Muscle layer of colon (tissue), 2 donors: Measurements from ENCODE around the gene SEL1L3.

Experiments used
- H3K27ac ChIP-seq: one replicate; pipeline ENCODE4 v1.7.0; 2013; ENCODE audit warnings: low read depth, mild to moderate bottlenecking, low read length, moderate library complexity
- H3K27me3 ChIP-seq, 2 donors: one replicate each; pipeline ENCODE4 v1.7.0; 2013; ENCODE audit warnings: low read length in 2 of 2, mild to moderate bottlenecking in 2 of 2; ENCODE audit not compliant: insufficient read depth in 2 of 2, control insufficient read depth in 1 of 2
- H3K36me3 ChIP-seq: one replicate; pipeline ENCODE4 v1.7.0; 2013; ENCODE audit warnings: mild to moderate bottlenecking, low read length; ENCODE audit not compliant: insufficient read depth
- H3K4me1 ChIP-seq: one replicate; pipeline ENCODE4 v1.7.0; 2013; ENCODE audit warnings: mild to moderate bottlenecking, low read length; ENCODE audit not compliant: insufficient read depth
- H3K4me3 ChIP-seq, 2 donors: one replicate each; pipeline ENCODE4 v1.7.0; 2013; ENCODE audit warnings: low read length in 2 of 2, low read depth in 1 of 2, mild to moderate bottlenecking in 1 of 2, moderate library complexity in 1 of 2
- H3K9ac ChIP-seq: one replicate; pipeline ENCODE4 v1.7.0; 2013; ENCODE audit warnings: low read length
- H3K9me3 ChIP-seq: one replicate; pipeline ENCODE4 v1.7.0; 2013; ENCODE audit warnings: mild to moderate bottlenecking, low read length
- donor health status: abdominal sarcoma.
- donor health status: Adenocarcinoma of cecum.

The SEL1L3 gene

GRCh38 chr4:25756503-25756902, 106.3 kb downstream of the SEL1L3 start:
- H3K36me3 ChIP-seq = no peaks in the 10 kb centered on the region
- no peaks in the 10 kb centered on the region for H3K27me3 ChIP-seq
- H3K27ac ChIP-seq = no peak overlapping the region
- H3K9ac ChIP-seq = no peak overlapping the region
- no peaks in the 10 kb centered on the region for H3K9me3 ChIP-seq
- no peaks in the 10 kb centered on the region for H3K4me1 ChIP-seq
- no peak overlapping the region for H3K4me3 ChIP-seq

DNA sequence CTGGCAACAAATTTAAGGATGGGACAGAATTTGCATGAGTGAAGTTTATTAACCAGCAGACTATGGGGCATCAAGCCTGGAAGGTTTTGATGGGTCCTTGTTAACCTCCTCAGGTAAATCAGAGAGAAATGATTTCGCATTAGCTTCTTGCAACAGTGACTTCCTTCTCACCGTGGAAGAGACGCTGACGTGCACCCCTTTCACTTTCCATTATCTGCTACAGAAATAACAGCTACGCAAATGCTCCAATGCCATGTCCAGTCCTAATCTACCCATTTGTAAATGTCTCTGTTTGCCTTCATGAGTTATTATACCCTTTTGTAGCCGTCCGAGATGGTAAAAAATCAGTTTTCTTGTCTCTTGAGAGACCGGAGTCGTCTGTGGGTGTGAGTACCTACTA, 106.9 kb downstream of the SEL1L3 start:
- Histone ChIP-seq H3K4me1 (no peaks in the 10 kb centered on the region), H3K27me3 (no peaks in the 10 kb centered on the region), H3K4me3 (no peak overlapping the region)

GRCh38 chr4:25753239-25753638, 109.5 kb downstream of the SEL1L3 start:
- H3K36me3 ChIP-seq = no peaks in the 10 kb centered on the region
- no peaks in the 10 kb centered on the region for H3K9me3 ChIP-seq
- H3K4me3 ChIP-seq = no peak overlapping the region
- no peaks in the 10 kb centered on the region for H3K4me1 ChIP-seq
- no peak overlapping the region for H3K27ac ChIP-seq
- H3K9ac ChIP-seq = no peak overlapping the region
- no peaks in the 10 kb centered on the region for H3K27me3 ChIP-seq

More for the DNA sequence above, 106.9 kb downstream of the SEL1L3 start:
- Histone ChIP-seq H3K36me3 (no peaks in the 10 kb centered on the region), H3K9ac (no peak overlapping the region), H3K27ac (no peak overlapping the region), H3K9me3 (no peaks in the 10 kb centered on the region)

DNA sequence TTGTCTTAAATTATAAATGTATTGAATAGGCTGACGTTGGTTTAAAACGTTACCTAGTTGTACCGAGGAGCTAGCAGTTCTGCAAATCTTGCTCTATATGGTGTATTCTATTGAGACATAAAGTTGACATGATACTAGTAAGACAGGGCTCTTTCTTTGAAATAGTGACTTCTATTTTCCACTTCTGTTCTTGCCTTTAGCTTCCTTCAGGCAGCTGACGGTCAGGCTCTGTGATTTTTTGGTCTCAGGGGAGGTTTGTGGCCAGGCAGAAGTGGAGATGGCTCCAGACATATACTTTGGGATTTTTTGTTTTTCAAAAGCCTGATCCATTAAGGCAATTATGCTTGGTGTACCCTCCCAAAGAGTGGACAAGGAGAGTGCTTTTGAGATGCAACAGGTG, 111.9 kb downstream of the SEL1L3 start:
- H3K9me3 ChIP-seq = no peaks in the 10 kb centered on the region
- no peaks in the 10 kb centered on the region for H3K27me3 ChIP-seq
- H3K4me3 ChIP-seq = no peak overlapping the region
- no peak overlapping the region for H3K9ac ChIP-seq
- no peak overlapping the region for H3K27ac ChIP-seq
- H3K36me3 ChIP-seq = no peaks in the 10 kb centered on the region
- no peaks in the 10 kb centered on the region for H3K4me1 ChIP-seq

DNA sequence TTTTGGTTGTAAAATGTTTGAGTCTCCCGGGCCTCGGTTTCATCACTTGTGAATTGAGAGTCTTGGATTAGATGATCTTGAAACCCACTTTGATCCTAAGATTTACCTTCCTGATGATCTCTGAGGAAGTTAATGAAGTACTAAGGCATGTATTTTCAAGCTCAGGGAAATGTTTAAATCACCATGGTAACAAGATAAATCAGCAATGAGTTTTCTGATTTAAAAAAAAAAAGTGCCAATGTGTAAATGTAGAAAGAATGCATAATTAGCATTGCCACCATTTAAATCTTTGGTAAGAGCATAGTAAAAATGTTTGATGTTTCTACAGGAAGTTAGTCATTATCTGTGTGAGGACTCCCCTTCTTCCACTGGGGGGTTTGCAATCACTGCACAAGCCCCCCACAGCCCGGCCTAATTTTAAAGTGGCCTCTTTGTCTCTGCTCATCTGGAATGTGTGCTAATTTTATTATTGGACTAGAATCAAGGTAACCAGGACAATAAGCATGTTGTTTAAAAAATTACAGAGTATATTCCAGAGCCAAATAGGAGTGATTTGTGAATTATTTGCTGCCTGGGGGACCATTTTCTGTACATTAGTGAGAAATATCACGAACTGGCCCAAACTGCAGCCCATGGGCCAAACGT, 113.5 kb downstream of the SEL1L3 start:
- Histone ChIP-seq H3K36me3 (no peaks in the 10 kb centered on the region), H3K4me1 (no peaks in the 10 kb centered on the region), H3K9ac (no peak overlapping the region), H3K27me3 (no peaks in the 10 kb centered on the region), H3K27ac (no peak overlapping the region), H3K9me3 (no peaks in the 10 kb centered on the region), H3K4me3 (no peak overlapping the region)

DNA sequence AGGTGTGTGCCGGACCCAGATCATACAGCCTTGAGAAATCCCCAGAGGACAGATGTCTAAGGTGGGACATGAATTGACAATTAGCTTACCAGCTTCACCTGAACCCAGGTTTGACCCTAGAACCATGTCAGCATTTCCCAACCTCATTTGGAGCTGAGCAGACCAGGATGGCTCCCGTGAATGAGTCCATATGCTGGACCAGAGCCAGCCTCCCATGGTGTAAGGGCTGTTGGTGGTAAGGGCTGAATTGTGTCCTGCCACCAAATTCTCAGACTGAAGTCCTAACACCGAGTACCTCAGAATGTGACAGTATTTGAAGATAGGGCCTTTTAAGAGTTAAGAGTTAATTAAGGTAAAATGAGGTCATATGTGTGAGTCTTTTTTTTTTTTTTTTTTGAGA, 118.8 kb downstream of the SEL1L3 start:
- H3K9me3 ChIP-seq = no peaks in the 10 kb centered on the region
- no peaks in the 10 kb centered on the region for H3K36me3 ChIP-seq
- H3K4me1 ChIP-seq = no peaks in the 10 kb centered on the region
- no peaks in the 10 kb centered on the region for H3K27me3 ChIP-seq
- no peak overlapping the region for H3K27ac ChIP-seq
- no peak overlapping the region for H3K9ac ChIP-seq
- H3K4me3 ChIP-seq = no peak overlapping the region

DNA sequence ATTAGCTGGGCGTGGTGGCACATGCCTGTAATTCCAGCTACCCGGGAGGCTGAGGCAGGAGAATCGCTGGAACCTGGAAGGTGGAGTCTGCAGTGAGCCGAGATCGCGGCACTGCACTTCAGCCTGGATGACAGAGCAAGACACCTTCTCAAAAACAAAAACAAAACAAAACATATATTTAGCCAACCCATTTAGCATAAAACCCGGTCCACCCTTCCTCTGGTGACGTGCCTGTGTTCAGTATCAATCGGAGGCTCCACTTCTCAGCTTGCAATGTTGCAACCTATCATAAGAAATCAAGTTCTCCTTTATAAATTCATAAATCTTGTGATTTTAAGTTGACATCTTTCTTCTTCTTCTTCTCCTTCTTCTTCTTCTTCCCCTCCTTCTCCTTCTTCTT, 133.2 kb downstream of the SEL1L3 start:
- no peak overlapping the region for H3K27ac ChIP-seq
- H3K27me3 ChIP-seq = no peaks in the 10 kb centered on the region
- no peaks in the 10 kb centered on the region for H3K9me3 ChIP-seq

GRCh38 chr4:25728886-25729285, 133.9 kb downstream of the SEL1L3 start:
- Histone ChIP-seq H3K27me3 (no peaks in the 10 kb centered on the region), H3K4me3 (no peak overlapping the region), H3K36me3 (no peaks in the 10 kb centered on the region), H3K4me1 (no peaks in the 10 kb centered on the region), H3K9me3 (no peaks in the 10 kb centered on the region), H3K27ac (no peak overlapping the region), H3K9ac (no peak overlapping the region)

More for the DNA sequence above, 133.2 kb downstream of the SEL1L3 start:
- Histone ChIP-seq H3K4me1 (no peaks in the 10 kb centered on the region), H3K4me3 (no peak overlapping the region), H3K9ac (no peak overlapping the region), H3K36me3 (no peaks in the 10 kb centered on the region)

- no peaks in the 10 kb centered on the region for H3K27me3 ChIP-seq
- no peak overlapping the region for H3K9ac ChIP-seq
- no peaks in the 10 kb centered on the region for H3K9me3 ChIP-seq
- no peaks in the 10 kb centered on the region for H3K4me1 ChIP-seq
- no peak overlapping the region for H3K4me3 ChIP-seq
- no peak overlapping the region for H3K27ac ChIP-seq
- H3K36me3 ChIP-seq = no peaks in the 10 kb centered on the region
Measured at GRCh38 chr4:25727711-25728493, 134.9 kb downstream of the SEL1L3 start.

DNA sequence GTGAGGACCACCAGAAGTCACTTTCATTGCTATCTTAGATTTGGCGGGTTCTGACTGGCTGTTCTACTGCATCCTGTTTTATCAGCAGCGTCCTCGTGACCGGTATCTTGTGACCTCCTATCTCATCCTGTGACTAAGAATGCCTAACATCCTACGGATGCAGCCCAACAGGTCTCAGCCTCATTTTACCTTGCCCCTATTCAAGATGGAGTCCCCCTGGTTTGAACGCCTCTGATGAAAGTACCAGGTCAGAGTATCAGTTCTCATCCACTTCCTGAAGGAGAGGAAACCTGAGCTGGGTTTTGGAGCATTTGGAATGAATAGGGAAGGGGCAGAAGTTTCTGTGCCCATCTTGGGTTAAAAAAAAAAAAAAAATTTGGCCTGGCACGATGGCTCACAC, 136.9 kb downstream of the SEL1L3 start:
- Histone ChIP-seq H3K27me3 (no peaks in the 10 kb centered on the region), H3K4me1 (no peaks in the 10 kb centered on the region), H3K9me3 (no peaks in the 10 kb centered on the region), H3K4me3 (no peak overlapping the region), H3K9ac (no peak overlapping the region), H3K36me3 (no peaks in the 10 kb centered on the region), H3K27ac (no peak overlapping the region)

DNA sequence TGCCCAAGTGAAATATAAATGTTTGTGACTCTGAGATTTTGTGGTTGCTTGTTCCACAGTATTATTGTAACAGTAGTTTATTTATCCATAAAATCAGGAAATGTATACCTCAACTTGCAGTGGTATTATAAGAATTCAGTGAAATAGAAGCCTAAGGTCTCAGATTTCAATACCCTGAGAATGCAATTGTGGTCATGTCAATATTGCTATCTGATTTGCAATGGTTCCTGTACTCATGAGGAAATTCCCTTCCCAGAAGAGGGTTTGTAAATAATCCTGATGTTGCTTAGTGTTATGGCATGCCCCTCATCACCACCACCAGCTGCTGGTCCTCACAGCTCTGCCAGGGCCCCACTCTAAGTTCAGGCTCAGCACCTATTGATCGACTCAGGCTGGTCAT, 139.4 kb downstream of the SEL1L3 start:
- Histone ChIP-seq H3K27me3 (no peaks in the 10 kb centered on the region), H3K4me1 (no peaks in the 10 kb centered on the region), H3K27ac (no peak overlapping the region), H3K36me3 (no peaks in the 10 kb centered on the region), H3K9me3 (no peaks in the 10 kb centered on the region), H3K9ac (no peak overlapping the region), H3K4me3 (no peak overlapping the region)

GRCh38 chr4:25722964-25723363, 139.8 kb downstream of the SEL1L3 start:
- H3K27me3 ChIP-seq = no peaks in the 10 kb centered on the region
- H3K4me3 ChIP-seq = no peak overlapping the region
- no peak overlapping the region for H3K9ac ChIP-seq
- H3K36me3 ChIP-seq = no peaks in the 10 kb centered on the region
- H3K27ac ChIP-seq = no peak overlapping the region
- H3K9me3 ChIP-seq = no peaks in the 10 kb centered on the region
- H3K4me1 ChIP-seq = no peaks in the 10 kb centered on the region
